ENCODE measurements around the gene LMTK2. TPM values are rescaled to one million over a fixed set of nuclear protein-coding genes. Genes with fewer than 3 reads are reported as not detected.

Gene LMTK2
- total and polyA plus RNA-seq, 10 donors = 1.3 to 22.8 (median 18.6) TPM

DNA sequence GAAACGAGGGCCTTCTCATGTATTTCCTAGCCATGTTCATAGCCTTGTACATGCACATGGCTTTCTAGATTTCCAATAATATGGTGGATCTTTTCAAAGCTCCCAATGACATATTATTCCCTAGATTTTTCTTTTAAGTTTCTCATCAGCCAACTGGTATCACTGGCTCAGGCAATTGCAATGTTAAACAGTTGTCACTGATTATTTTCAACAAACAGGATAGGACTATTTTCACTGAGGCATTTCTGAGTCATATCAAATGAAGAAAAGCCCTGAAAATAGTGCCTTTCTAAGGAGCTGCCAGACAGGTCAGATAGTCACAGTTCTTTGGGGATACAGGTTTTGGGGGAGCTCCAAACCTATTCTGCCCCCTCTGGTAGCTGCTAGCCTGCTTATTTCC is 4.5 kb upstream of the LMTK2 start:
- Histone ChIP-seq H3K4me3 (no peak overlapping the region), H3K4me1 (peaks cover 0 to 7% (median 4%) of the 10 kb centered on the region in 6 donors), H3K27ac (no peak overlapping the region), H3K9me3 (peaks cover 0 to 56% (median 49%) of the 10 kb centered on the region in 8 donors), H3K36me3 (no peaks in the 10 kb centered on the region), H3K27me3 (replicated peaks in 1 of 7) (peaks cover 0 to 52% (median 4%) of the 10 kb centered on the region in 7 donors)
- DNase-seq = no peak
- no peak for TF ChIP-seq POLR2A (IDR thresholded peaks at IDR 0.05)
- TF ChIP-seq POLR2AphosphoS5 (IDR thresholded peaks at IDR 0.05) = no peak
- TF ChIP-seq, protein P1, sequence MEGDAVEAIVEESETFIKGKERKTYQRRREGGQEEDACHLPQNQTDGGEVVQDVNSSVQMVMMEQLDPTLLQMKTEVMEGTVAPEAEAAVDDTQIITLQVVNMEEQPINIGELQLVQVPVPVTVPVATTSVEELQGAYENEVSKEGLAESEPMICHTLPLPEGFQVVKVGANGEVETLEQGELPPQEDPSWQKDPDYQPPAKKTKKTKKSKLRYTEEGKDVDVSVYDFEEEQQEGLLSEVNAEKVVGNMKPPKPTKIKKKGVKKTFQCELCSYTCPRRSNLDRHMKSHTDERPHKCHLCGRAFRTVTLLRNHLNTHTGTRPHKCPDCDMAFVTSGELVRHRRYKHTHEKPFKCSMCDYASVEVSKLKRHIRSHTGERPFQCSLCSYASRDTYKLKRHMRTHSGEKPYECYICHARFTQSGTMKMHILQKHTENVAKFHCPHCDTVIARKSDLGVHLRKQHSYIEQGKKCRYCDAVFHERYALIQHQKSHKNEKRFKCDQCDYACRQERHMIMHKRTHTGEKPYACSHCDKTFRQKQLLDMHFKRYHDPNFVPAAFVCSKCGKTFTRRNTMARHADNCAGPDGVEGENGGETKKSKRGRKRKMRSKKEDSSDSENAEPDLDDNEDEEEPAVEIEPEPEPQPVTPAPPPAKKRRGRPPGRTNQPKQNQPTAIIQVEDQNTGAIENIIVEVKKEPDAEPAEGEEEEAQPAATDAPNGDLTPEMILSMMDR (IDR thresholded peaks at IDR 0.05 in 8 of 11, conservative IDR thresholded peaks at IDR 0.05 in 3 of 11) = no peak
- 61 to 81% (median 71%) methylated on average over 1 of the region's 1 CpG for WGBS, 5 donors
- intact Hi-C loops (cut with DNase I; ENCODE audit: low total_unique reads) = no loop called here

DNA sequence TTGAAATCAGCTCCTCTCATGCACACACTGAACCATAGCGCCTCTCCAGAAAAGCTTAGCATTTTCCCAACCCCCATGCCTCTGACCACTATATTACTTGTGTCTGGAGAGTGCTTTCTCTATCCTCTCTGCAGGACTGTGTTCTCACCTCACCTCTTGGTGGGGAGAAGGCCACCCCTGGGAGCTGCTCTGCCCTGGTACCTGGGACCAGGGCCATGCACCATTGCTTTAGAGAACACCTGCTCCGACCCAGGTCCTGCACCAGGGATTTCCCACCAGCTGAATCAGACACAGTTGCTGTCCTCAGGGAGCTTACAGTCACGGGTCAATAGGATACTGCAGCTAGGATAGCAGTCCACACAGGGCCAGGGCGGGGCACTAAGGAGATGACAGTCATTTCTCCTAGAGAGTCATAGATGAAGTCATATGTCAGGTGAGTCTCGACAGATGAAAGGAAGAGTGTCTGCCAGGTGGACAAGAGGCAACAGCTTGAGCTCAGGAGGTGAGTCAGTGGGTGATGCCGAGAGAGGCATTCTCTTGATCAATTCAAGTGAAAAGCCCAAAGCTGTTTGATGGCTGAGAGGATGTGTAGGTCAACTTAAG is 619 bp upstream of the LMTK2 start:
- DNase-seq = peak; percentile 78
- Histone ChIP-seq H3K27ac (peak overlapping the region in 1 of 8 donors; percentile 97), H3K4me1 (peaks cover 14 to 46% (median 31%) of the 10 kb centered on the region in 6 donors), H3K36me3 (no peaks in the 10 kb centered on the region), H3K9me3 (peaks cover 0 to 18% (median 13%) of the 10 kb centered on the region in 8 donors), H3K27me3 (replicated peaks in 1 of 7) (peaks cover 0 to 42% (median 4%) of the 10 kb centered on the region in 7 donors), H3K4me3 (peak overlapping the region in 1 of 8 donors; percentile 100)
- TF ChIP-seq, protein P1 (IDR thresholded peaks at IDR 0.05 in 8 of 11, conservative IDR thresholded peaks at IDR 0.05 in 3 of 11) = no peak
- TF ChIP-seq POLR2AphosphoS5 (IDR thresholded peaks at IDR 0.05) (no peak), POLR2A (IDR thresholded peaks at IDR 0.05) (no peak)
- WGBS, 5 donors = 62 to 73% (median 73%) methylated on average over 5 to 6 of the region's 6 CpGs
- intact Hi-C loops (cut with DNase I; ENCODE audit: low total_unique reads) = loop anchor here (2.0 kb wide), 1 partner anchor 63 kb away; no protein-coding TSS in a partner anchor

DNA sequence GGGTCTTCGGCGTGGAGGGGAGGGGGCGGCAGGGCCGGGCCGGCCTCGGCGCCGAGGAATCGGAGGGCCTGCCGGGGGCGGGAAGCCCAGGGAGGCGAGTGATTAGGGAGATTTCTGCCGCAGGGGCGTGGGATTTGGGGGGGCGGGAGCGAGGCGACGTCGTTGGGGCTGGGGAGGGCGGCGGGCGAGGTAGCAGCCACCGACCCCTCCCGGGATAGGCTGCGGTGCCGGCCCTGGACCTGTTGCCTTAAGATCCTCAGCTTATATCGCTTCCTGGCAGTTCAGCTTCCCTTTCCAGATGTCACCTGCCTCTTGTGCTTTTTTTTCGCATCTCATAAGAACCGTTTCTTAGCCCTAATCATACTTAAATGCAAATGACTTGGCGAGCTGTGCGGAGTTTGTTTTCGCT is 655 bp downstream of the LMTK2 start:
- TF ChIP-seq POLR2A (IDR thresholded peaks at IDR 0.05) (no peak), POLR2AphosphoS5 (IDR thresholded peaks at IDR 0.05) (no peak)
- TF ChIP-seq, protein P1 (IDR thresholded peaks at IDR 0.05 in 8 of 11, conservative IDR thresholded peaks at IDR 0.05 in 3 of 11) = no peak
- intact Hi-C loops (cut with DNase I; ENCODE audit: low total_unique reads) = loop anchor here (2.0 kb wide), 1 partner anchor 61 kb away; no protein-coding TSS in a partner anchor
- peaks cover 0 to 31% (median 2%) of the 10 kb centered on the region in 7 donors for H3K27me3 ChIP-seq (replicated peaks in 1 of 7)
- H3K27ac ChIP-seq = peak overlapping the region in 7 of 8 donors; percentile 75 to 97 (median 89)
- H3K36me3 ChIP-seq = no peaks in the 10 kb centered on the region
- H3K9me3 ChIP-seq = peaks cover 0 to 6% (median 4%) of the 10 kb centered on the region in 8 donors
- DNase-seq = no peak
- WGBS, 5 donors = 0 to 2% (median 1%) methylated on average over 8 to 32 of the region's 32 CpGs
- H3K4me3 ChIP-seq = peak overlapping the region; percentile 78 to 100 (median 99)
- peaks cover 14 to 59% (median 36%) of the 10 kb centered on the region in 6 donors for H3K4me1 ChIP-seq

DNA sequence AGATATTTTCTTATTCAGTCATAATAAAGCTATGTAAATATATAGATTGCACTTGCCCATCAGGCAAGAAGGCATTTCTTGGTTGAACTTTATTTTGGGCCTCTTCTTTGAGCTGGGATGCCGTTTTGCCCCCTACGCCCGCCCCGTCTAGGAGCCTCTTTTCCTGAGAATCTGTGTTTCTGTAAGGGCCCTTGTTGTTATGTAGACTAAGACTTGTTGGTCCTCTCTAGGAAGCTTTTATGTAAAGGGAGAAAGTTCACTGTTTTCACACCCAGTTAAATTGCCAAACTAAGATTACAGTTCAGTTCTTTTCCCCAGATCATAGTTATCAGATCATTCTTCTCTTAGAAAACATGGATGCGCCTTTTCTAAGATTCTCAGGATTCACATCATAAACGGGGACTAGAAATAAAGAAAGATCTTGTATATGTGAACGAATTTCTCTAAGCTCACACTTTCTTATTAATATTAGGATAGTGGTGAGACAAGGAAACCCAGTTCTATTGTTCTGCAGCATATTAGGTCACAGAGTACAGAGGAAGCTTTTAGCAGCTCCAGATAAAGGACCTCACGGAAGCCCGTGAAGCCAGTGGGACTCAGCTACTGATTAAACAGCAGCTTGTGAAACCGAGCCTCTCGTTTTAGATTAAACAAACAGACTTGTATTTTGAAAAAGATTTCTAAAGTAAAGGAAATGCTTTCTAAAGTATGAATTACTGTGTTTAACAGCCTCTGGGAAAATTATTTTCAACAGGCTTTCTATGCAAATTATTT is 3.8 kb downstream of the LMTK2 start:
- peaks cover 14 to 82% (median 42%) of the 10 kb centered on the region in 6 donors for H3K4me1 ChIP-seq
- no peaks in the 10 kb centered on the region for H3K9me3 ChIP-seq
- H3K4me3 ChIP-seq = peak overlapping the region in 1 of 8 donors; percentile 22
- DNase-seq = no peak
- 69 to 78% (median 73%) methylated on average over 11 of the region's 11 CpGs for WGBS, 5 donors
- peaks cover 0 to 5% (median 0%) of the 10 kb centered on the region in 7 donors for H3K27me3 ChIP-seq (replicated peaks in 1 of 7)
- peak overlapping the region in 7 of 8 donors; percentile 14 to 76 (median 60) for H3K27ac ChIP-seq
- no peaks in the 10 kb centered on the region for H3K36me3 ChIP-seq
- TF ChIP-seq POLR2AphosphoS5 (IDR thresholded peaks at IDR 0.05) (peak in 1 of 3 donors; percentile 36), POLR2A (IDR thresholded peaks at IDR 0.05) (peak in 1 of 3 donors; percentile 29)
- TF ChIP-seq, protein P1 (IDR thresholded peaks at IDR 0.05 in 8 of 11, conservative IDR thresholded peaks at IDR 0.05 in 3 of 11) = no peak
- intact Hi-C loops (cut with DNase I; ENCODE audit: low total_unique reads) = no loop called here
